Glutamatergic neuron (in vitro differentiated cells): ENCODE measurements around the gene ARHGEF4. TPM values are rescaled to one million over a fixed set of nuclear protein-coding genes. Genes with fewer than 3 reads are reported as not detected.

Experiments
- DNase-seq: peaks from one replicate; pipeline ENCODE4 v3.0.0; 2022
- H3K27ac Mint-ChIP-seq: one replicate; pipeline ENCODE4 v1.8.0; 2020; ENCODE audit warnings: mild to moderate bottlenecking, mixed read lengths, inconsistent platforms; ENCODE audit not compliant: unreplicated experiment
- H3K27me3 Mint-ChIP-seq: one replicate; pipeline ENCODE4 v1.8.0; 2020; ENCODE audit warnings: mild to moderate bottlenecking, moderate library complexity, mixed read lengths, inconsistent platforms; ENCODE audit not compliant: unreplicated experiment
- H3K36me3 Mint-ChIP-seq: one replicate; pipeline ENCODE4 v1.8.0; 2020; ENCODE audit warnings: mild to moderate bottlenecking, mixed read lengths, inconsistent platforms; ENCODE audit not compliant: unreplicated experiment
- H3K4me1 Mint-ChIP-seq: one replicate; pipeline ENCODE4 v1.8.0; 2020; ENCODE audit warnings: mild to moderate bottlenecking, low read depth, mixed read lengths, inconsistent platforms; ENCODE audit not compliant: unreplicated experiment
- H3K4me3 Mint-ChIP-seq: one replicate; pipeline ENCODE4 v1.8.0; 2020; ENCODE audit warnings: mild to moderate bottlenecking, mixed read lengths, inconsistent platforms; ENCODE audit not compliant: unreplicated experiment
- H3K9me3 Mint-ChIP-seq: one replicate; pipeline ENCODE4 v1.8.0; 2020; ENCODE audit warnings: mild to moderate bottlenecking, moderate library complexity, mixed read lengths, inconsistent platforms; ENCODE audit not compliant: unreplicated experiment
- CTCF ChIP-seq: fragments of 200-600 bp; sonication (generic); IDR thresholded peaks from one replicate; pipeline ENCODE4 v1.5.0; 2021; ENCODE audit not compliant: partially characterized antibody, unreplicated experiment
- total RNA-seq: library from RNA; stranded (reverse); fragmentation: NEBNext Ultra II Directional; extraction: Animal tissue kit (Norgen Biotek cat#: 25700); gene quantifications from one replicate; pipeline ENCODE4 v1.2.1, GENCODE V29; 2021; ENCODE audit not compliant: unreplicated experiment

ARHGEF4 gene
- total RNA-seq, 1 donor from 2014 or later, result 6.1 TPM

DNA sequence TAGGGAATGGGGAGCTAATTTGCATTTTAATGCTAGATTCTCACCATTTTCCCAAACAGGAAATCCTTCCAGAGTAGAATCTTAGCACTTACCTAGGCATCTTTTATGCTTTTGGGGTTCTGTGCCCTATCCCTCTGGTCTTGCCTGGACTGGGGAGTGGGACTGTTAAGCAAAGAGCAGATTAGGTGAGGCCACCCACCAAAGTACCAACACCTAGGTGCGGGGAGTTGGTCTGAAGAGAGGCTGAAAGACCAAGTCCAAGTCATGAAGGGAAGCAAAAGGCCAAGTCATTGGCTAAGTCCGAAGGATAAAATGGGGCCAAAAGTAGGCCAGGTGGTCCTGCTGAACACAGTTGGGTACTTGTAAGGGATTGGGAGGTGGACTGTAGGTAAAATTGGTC lies 169.8 kb downstream of the ARHGEF4 start:
- Mint-ChIP-seq H3K27me3 (peaks cover 2% of the 10 kb centered on the region), H3K4me3 (no peak overlapping the region), H3K4me1 (peaks cover 6% of the 10 kb centered on the region), H3K27ac (no peak overlapping the region), H3K36me3 (no peaks in the 10 kb centered on the region), H3K9me3 (peaks cover 3% of the 10 kb centered on the region)
- DNase-seq, result no peak
- TF ChIP-seq CTCF, result no peak

DNA sequence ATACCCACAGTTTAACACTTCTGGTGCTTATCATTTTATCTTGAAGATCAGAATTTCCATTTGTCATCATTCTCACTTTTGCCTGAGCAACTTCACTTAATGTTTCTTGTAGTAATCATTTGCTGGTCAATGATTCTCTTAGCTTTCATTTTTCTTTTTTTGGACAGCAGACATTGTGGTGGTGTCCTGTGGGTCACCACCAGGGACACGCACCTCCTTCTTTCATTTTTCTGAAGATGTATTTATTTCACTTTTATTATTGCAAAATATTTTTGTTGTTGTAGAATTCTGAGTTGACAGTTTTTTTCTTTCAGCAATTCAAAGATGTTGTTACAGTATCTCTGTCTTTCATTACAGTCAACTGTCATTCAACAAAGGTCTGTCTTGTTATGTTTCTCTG lies 172.3 kb downstream of the ARHGEF4 start:
- no peak for DNase-seq
- Mint-ChIP-seq H3K36me3 (no peaks in the 10 kb centered on the region), H3K4me3 (no peak overlapping the region), H3K9me3 (peaks cover 5% of the 10 kb centered on the region), H3K27me3 (peaks cover 5% of the 10 kb centered on the region), H3K27ac (no peak overlapping the region), H3K4me1 (peaks cover 11% of the 10 kb centered on the region)
- peak; percentile 9 for TF ChIP-seq CTCF

GRCh38 chr2:131009713-131010475 lies 173.2 kb downstream of the ARHGEF4 start:
- H3K27me3 Mint-ChIP-seq, result peaks cover 5% of the 10 kb centered on the region
- DNase-seq, result no peak

GRCh38 chr2:131010566-131010965 lies 173.9 kb downstream of the ARHGEF4 start:
- Mint-ChIP-seq H3K27ac (no peak overlapping the region), H3K4me1 (peaks cover 12% of the 10 kb centered on the region), H3K9me3 (peaks cover 5% of the 10 kb centered on the region), H3K36me3 (no peaks in the 10 kb centered on the region), H3K4me3 (no peak overlapping the region), H3K27me3 (peaks cover 5% of the 10 kb centered on the region)
- no peak for TF ChIP-seq CTCF
- DNase-seq, result no peak

More at GRCh38 chr2:131009713-131010475, 173.2 kb downstream of the ARHGEF4 start:
- Mint-ChIP-seq H3K36me3 (no peaks in the 10 kb centered on the region), H3K4me1 (peaks cover 13% of the 10 kb centered on the region), H3K27ac (no peak overlapping the region), H3K4me3 (no peak overlapping the region), H3K9me3 (peaks cover 5% of the 10 kb centered on the region)
- no peak for TF ChIP-seq CTCF

DNA sequence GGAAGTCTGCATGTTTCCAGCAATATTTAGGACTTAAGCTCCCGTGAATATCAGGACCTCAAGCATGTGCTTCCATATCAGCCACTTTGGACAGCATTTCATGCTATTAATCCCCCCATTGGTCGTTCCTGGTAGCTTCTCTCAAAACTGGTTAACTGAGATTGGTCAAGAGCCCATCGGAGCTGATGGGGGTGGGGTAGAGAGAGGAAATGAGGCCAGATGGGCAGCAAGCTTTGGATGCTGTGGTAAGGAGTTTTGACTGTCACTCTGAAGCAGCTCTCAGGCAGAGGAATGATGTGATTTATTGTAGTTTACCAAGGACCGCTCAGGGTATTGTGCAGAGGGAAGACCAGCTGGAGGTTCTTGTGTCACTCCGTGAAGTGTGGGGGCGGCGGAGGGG lies 174.8 kb downstream of the ARHGEF4 start:
- Mint-ChIP-seq H3K27me3 (peaks cover 5% of the 10 kb centered on the region), H3K4me1 (peaks cover 12% of the 10 kb centered on the region), H3K9me3 (peaks cover 3% of the 10 kb centered on the region), H3K36me3 (no peaks in the 10 kb centered on the region), H3K27ac (peak overlapping the region; percentile 1), H3K4me3 (no peak overlapping the region)
- no peak for DNase-seq
- no peak for TF ChIP-seq CTCF
